Measurements from ENCODE around the gene FAM124A. TPM values are rescaled to one million over a fixed set of nuclear protein-coding genes. Genes with fewer than 3 reads are reported as not detected.

FAM124A gene
- total RNA-seq, 2 donors from 2014 or later, result 5.5 to 11.2 TPM

- H3K27me3 ChIP-seq (replicated peaks; ENCODE audit: insufficient read depth), result no peaks in the 10 kb centered on the region
- no peak overlapping the region for H3K4me3 ChIP-seq
- 39% methylated on average over 4 of the region's 4 CpGs for WGBS
- no peaks in the 10 kb centered on the region for H3K4me1 ChIP-seq (replicated peaks)
- TF ChIP-seq POLR2AphosphoS5 (IDR thresholded peaks at IDR 0.05) (peak; percentile 19), POLR2A (IDR thresholded peaks at IDR 0.05) (no peak)
- H3K36me3 ChIP-seq, result no peaks in the 10 kb centered on the region
- intact Hi-C loops (cut with DNase I), result no loop called here
- no peak for DNase-seq (ENCODE audit: low spot score)
- no peaks in the 10 kb centered on the region for H3K9me3 ChIP-seq
- H3K27ac ChIP-seq, result peak overlapping the region in 1 of 2 donors; percentile 14
These were observed 30.8 kb downstream of the FAM124A start for GRCh38 chr13:51252954-51253532.

GRCh38 chr13:51255556-51255955 is 33.4 kb downstream of the FAM124A start:
- WGBS, result 100% methylated on average over 1 of the region's 1 CpG
- intact Hi-C loops (cut with DNase I), result no loop called here
- no peaks in the 10 kb centered on the region for H3K36me3 ChIP-seq
- TF ChIP-seq POLR2A (IDR thresholded peaks at IDR 0.05) (no peak), POLR2AphosphoS5 (IDR thresholded peaks at IDR 0.05) (no peak), CTCF (IDR thresholded peaks at IDR 0.05) (no peak)
- H3K9me3 ChIP-seq, result no peaks in the 10 kb centered on the region
- no peaks in the 10 kb centered on the region for H3K4me1 ChIP-seq (replicated peaks)
- H3K27me3 ChIP-seq (replicated peaks; ENCODE audit: insufficient read depth), result no peaks in the 10 kb centered on the region
- H3K27ac ChIP-seq, result no peak overlapping the region
- H3K4me3 ChIP-seq, result no peak overlapping the region
- no peak for DNase-seq (ENCODE audit: low spot score)

- no peak for DNase-seq (ENCODE audit: low spot score)
- WGBS, result 93% methylated on average over 2 of the region's 2 CpGs
- Histone ChIP-seq H3K27ac (no peak overlapping the region), H3K36me3 (no peaks in the 10 kb centered on the region), H3K9me3 (no peaks in the 10 kb centered on the region), H3K4me3 (no peak overlapping the region), H3K27me3 (replicated peaks; ENCODE audit: insufficient read depth) (no peaks in the 10 kb centered on the region), H3K4me1 (replicated peaks) (no peaks in the 10 kb centered on the region)
- TF ChIP-seq POLR2AphosphoS5 (IDR thresholded peaks at IDR 0.05) (no peak), POLR2A (IDR thresholded peaks at IDR 0.05) (no peak), CTCF (IDR thresholded peaks at IDR 0.05) (no peak)
- intact Hi-C loops (cut with DNase I), result no loop called here
These were observed 35.0 kb downstream of the FAM124A start for GRCh38 chr13:51257187-51257586.

GRCh38 chr13:51258612-51259548 is 36.7 kb downstream of the FAM124A start:
- 93% methylated on average over 27 of the region's 27 CpGs for WGBS

More at GRCh38 chr13:51258612-51259548, 36.7 kb downstream of the FAM124A start:
- Histone ChIP-seq H3K4me3 (no peak overlapping the region), H3K27me3 (replicated peaks; ENCODE audit: insufficient read depth) (no peaks in the 10 kb centered on the region), H3K36me3 (no peaks in the 10 kb centered on the region), H3K4me1 (replicated peaks) (no peaks in the 10 kb centered on the region), H3K9me3 (no peaks in the 10 kb centered on the region), H3K27ac (no peak overlapping the region)
- intact Hi-C loops (cut with DNase I), result no loop called here
- DNase-seq (ENCODE audit: low spot score), result no peak
- TF ChIP-seq CTCF (IDR thresholded peaks at IDR 0.05) (no peak), POLR2AphosphoS5 (IDR thresholded peaks at IDR 0.05) (no peak)
